ENCODE results near the gene CCDC197. TPM values are rescaled to one million over a fixed set of nuclear protein-coding genes. Genes with fewer than 3 reads are reported as not detected.

Gene CCDC197
- total RNA-seq, 1 donor: not detected

GRCh38 chr14:94024549-94024948, 27.4 kb downstream of the CCDC197 start:
- TF ChIP-seq, protein P1, sequence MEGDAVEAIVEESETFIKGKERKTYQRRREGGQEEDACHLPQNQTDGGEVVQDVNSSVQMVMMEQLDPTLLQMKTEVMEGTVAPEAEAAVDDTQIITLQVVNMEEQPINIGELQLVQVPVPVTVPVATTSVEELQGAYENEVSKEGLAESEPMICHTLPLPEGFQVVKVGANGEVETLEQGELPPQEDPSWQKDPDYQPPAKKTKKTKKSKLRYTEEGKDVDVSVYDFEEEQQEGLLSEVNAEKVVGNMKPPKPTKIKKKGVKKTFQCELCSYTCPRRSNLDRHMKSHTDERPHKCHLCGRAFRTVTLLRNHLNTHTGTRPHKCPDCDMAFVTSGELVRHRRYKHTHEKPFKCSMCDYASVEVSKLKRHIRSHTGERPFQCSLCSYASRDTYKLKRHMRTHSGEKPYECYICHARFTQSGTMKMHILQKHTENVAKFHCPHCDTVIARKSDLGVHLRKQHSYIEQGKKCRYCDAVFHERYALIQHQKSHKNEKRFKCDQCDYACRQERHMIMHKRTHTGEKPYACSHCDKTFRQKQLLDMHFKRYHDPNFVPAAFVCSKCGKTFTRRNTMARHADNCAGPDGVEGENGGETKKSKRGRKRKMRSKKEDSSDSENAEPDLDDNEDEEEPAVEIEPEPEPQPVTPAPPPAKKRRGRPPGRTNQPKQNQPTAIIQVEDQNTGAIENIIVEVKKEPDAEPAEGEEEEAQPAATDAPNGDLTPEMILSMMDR (IDR thresholded peaks at IDR 0.05; ENCODE audit: insufficient read depth, low read length): no peak
- no peak for DNase-seq (ENCODE audit: low read depth)

GRCh38 chr14:94025720-94026119, 28.6 kb downstream of the CCDC197 start:
- no peak for DNase-seq (ENCODE audit: low read depth)
- TF ChIP-seq, protein P1 (IDR thresholded peaks at IDR 0.05; ENCODE audit: insufficient read depth, low read length): no peak
- H3K4me3 ChIP-seq (ENCODE audit: low read depth, low read length): peak overlapping the region; percentile 28

More at GRCh38 chr14:94024549-94024948, 27.4 kb downstream of the CCDC197 start:
- H3K4me3 ChIP-seq (ENCODE audit: low read depth, low read length): no peak overlapping the region

DNA sequence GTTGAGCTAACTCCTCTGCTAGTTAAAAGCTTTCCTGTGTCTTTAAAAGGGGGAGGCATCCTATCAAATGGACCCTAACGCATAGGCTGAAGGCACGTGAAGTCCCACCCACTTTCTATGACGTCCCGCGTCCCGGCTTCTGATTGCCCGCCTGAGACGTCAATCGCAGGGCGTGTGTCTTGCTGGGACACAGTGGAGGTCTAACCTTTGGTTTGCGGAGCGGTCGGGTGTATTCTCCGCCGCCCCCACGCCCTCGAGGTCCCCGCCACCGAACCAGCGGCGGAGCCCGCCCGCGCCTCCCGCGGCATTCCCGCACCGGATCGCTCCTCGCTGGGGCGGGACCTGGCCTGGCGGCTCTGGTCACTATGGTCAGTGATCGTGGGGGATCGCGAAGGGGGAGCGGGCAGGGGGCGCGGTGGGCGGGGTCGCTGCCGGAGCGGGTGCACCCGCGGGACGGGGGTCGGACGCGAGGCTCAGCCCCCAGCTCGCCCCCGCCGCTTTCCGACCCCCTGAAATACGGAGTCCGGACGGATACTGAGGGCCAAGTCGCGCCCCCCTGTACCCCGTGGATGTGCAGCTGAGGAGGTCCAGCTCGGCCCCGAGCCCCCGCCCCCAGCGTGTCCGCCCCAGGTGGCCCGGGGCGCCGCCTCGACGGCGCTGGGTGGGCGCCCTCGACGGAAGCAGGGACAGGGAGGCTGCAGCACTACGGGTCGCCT, 29.2 kb downstream of the CCDC197 start, which contains the start of gene OTUB2:
OTUB2 (plus strand) TSS at position 168 of the 716 bp plus-strand sequence; CDS start at position 366, 198 bp downstream.
- peak; percentile 98 for DNase-seq (ENCODE audit: low read depth)
- peak within 1 kb of the TSS; percentile 74 for H3K4me3 ChIP-seq (ENCODE audit: low read depth, low read length)
- TF ChIP-seq, protein P1 (IDR thresholded peaks at IDR 0.05; ENCODE audit: insufficient read depth, low read length): no peak

DNA sequence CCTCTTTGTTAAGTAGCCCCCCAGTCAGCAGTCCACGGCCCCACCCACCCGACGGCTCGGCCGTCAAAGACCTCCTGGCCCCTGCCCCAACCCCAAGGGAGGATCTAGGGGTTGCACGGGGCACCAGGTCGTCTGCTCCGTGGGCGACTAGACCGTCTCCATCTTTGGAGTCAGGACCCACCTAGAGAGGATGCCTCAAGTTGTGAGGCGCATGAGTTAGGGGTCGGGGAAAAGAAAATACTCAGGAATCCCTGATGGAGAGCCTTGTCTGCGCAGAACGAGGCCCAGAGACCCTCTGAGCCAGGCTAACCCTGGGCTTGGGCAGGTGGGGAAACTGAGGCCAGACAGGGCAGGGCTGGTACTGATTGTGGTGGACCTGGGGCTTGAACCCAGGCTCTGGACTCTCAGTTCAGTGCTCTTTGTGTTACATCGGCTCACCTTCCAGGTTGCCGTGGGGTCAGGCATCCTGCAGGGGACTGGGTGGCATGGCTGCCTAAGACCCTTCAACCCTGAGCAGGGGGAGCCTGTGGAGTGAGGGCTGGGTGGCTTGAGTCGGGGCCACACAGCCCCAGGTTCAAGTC, 29.9 kb downstream of the CCDC197 start:
- TF ChIP-seq, protein P1 (IDR thresholded peaks at IDR 0.05; ENCODE audit: insufficient read depth, low read length): no peak

GRCh38 chr14:94027566-94028449, 30.7 kb downstream of the CCDC197 start:
- H3K4me3 ChIP-seq (ENCODE audit: low read depth, low read length): no peak overlapping the region
- no peak for DNase-seq (ENCODE audit: low read depth)
- TF ChIP-seq, protein P1 (IDR thresholded peaks at IDR 0.05; ENCODE audit: insufficient read depth, low read length): no peak

More for the DNA sequence above, 29.9 kb downstream of the CCDC197 start:
- H3K4me3 ChIP-seq (ENCODE audit: low read depth, low read length): peak overlapping the region; percentile 74
- no peak for DNase-seq (ENCODE audit: low read depth)

DNA sequence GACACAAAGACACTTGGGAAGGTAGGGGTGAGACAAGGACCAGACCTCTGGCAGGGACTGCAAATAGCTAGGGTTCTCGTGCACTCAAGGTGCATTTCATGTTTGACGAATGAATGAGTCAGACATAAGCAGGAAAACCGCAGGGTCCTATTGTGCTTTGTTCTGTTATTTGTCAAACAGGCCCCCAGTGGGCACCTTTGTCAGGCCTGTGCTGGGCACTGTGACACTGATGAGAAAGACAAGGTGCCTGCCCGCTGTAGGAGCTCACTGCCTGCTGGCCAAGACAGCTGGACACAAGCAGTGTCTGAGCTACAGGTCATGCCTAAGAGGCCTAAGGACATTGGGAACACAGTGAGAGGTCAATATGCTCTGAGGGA, 31.3 kb downstream of the CCDC197 start:
- H3K4me3 ChIP-seq (ENCODE audit: low read depth, low read length): no peak overlapping the region
- TF ChIP-seq, protein P1 (IDR thresholded peaks at IDR 0.05; ENCODE audit: insufficient read depth, low read length): no peak
- DNase-seq (ENCODE audit: low read depth): no peak

All from fibroblast of the aortic adventitia (primary cell).